ENCODE results near the gene MED8. TPM values are rescaled to one million over a fixed set of nuclear protein-coding genes. Genes with fewer than 3 reads are reported as not detected.

MED8 gene
- total and polyA plus RNA-seq, 2 of the 8 experiments (the other 6 are each of a cell fraction or from before 2014, with no cell fraction given), result 7.0 to 20.6 TPM

DNA sequence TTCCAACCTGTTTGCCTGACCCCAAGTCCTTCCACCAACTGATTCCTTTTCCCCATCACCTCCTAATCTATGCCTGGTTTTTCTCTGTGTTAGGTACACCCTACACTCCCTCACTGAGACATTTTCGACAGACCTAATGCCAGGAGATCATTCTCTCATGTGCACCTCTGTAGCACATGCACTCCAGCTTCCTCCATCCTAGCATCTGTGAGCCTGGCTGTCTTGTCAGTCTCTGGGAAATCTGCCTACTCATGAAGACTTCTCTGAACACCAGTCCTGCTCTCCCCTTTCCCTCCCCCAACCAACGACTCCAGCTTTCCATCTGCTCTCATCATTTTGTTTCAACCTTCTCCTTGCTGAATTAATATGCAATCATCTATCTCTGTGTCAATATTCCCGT lies 987 bp downstream of the MED8 start:
- H4K8ac ChIP-seq (ENCODE audit: extremely low read depth, insufficient read depth, low read length), result no peak overlapping the region; the same call in 1 of the 2 replicates
- no peaks in the 10 kb centered on the region for H3K9me3 ChIP-seq (ENCODE audit: insufficient read depth in 2 of 2, low read depth in 1 of 2, low read length in 1 of 2)
- peaks cover 7 to 20% of the 10 kb centered on the region in 2 experiments; a peak in 3 of 4 replicates for H3K79me2 ChIP-seq (ENCODE audit: control insufficient read depth in 1 of 2, insufficient read depth in 2 of 2, low read length in 2 of 2)
- no peak overlapping the region for H2AFZ ChIP-seq (ENCODE audit: low read length)
- H2BK5ac ChIP-seq (ENCODE audit: low read depth, low read length), result no peak overlapping the region
- H3K23me2 ChIP-seq (ENCODE audit: low read depth, low read length), result peaks cover 3% of the 10 kb centered on the region
- peak overlapping the region; percentile 78 to 92 for H3K4me2 ChIP-seq (ENCODE audit: insufficient read depth in 1 of 2, low read depth in 2 of 2, low read length in 2 of 2)
- H3K4me3 ChIP-seq (ENCODE audit: extremely low read depth in 1 of 4, insufficient read depth in 2 of 4, low read depth in 3 of 4, low read length in 4 of 4), result peak overlapping the region in 3 of 4 experiments; percentile 78 to 87 (median 83); a peak in 7 of 8 replicates
- H3K14ac ChIP-seq (ENCODE audit: insufficient read length), result no peak overlapping the region
- H3K27me3 ChIP-seq (replicated peaks in 1 of 4; ENCODE audit: control insufficient read depth in 3 of 4, extremely low read depth in 1 of 4, insufficient read depth in 3 of 4, low read length in 3 of 4), result no peaks in the 10 kb centered on the region
- H3K36me3 ChIP-seq (ENCODE audit: control insufficient read depth in 2 of 4, insufficient read depth in 4 of 4, low read length in 3 of 4), result peaks cover 7 to 44% (median 30%) of the 10 kb centered on the region in 4 experiments
- H3K4me1 ChIP-seq (replicated peaks in 1 of 4; ENCODE audit: control insufficient read depth in 3 of 4, insufficient read depth in 4 of 4, low read length in 3 of 4), result peaks cover 0 to 8% (median 4%) of the 10 kb centered on the region in 4 experiments; a peak in 4 of 7 replicates
- peaks cover 1 to 4% of the 10 kb centered on the region in 2 experiments for H4K20me1 ChIP-seq (replicated peaks in 1 of 2; ENCODE audit: control insufficient read depth in 1 of 2, insufficient read depth in 2 of 2, low read length in 2 of 2)
- no peak overlapping the region for H3K23ac ChIP-seq (ENCODE audit: insufficient read length)
- DNase-seq (ENCODE audit: low read depth in 1 of 2, low spot score in 2 of 2) (no peak), FAIRE-seq (no peak)
- H2BK20ac ChIP-seq (ENCODE audit: low read length), result no peak overlapping the region
- no peak overlapping the region for H2BK12ac ChIP-seq (ENCODE audit: low read depth, low read length)
- H3K79me1 ChIP-seq (ENCODE audit: low read depth, low read length), result peaks cover 2% of the 10 kb centered on the region; the same call in 1 of the 2 replicates
- CTCF ChIA-PET (ENCODE audit: partially characterized antibody), result interaction anchor here (0.6 to 1.9 kb wide), 8 partner anchors 12 to 145 kb away, joined by 3 to 6 read pairs (median 3); partner anchors contain the start of gene ELOVL1
- no peak overlapping the region for H2BK120ac ChIP-seq (replicated peaks; ENCODE audit: low read depth, low read length)
- H2BK15ac ChIP-seq (ENCODE audit: low read length), result no peak overlapping the region
- POLR2A ChIA-PET (ENCODE audit: partially characterized antibody), result interaction anchor here (0.7 to 5.2 kb wide), 13 partner anchors 8 to 170 kb away, joined by 3 to 38 read pairs (median 4); partner anchors contain the start of genes CDC20 and ELOVL1
- H4K91ac ChIP-seq (replicated peaks; ENCODE audit: insufficient read length, low read length), result no peak overlapping the region
- no peak overlapping the region for H4K5ac ChIP-seq (ENCODE audit: insufficient read length, low read depth, low read length)
- no peak overlapping the region for H3K18ac ChIP-seq (ENCODE audit: extremely low read depth, low read length)
- 78% methylated on average over 3 of the region's 3 CpGs; no CpG with 5 or more reads in 1 of the 2 experiments for WGBS, 2 experiments (ENCODE audit: extremely low coverage in 1 of 2, insufficient coverage in 1 of 2, insufficient read length in 1 of 2, insufficient replicate concordance in 2 of 2, low coverage in 1 of 2, low lambda C conversion rate in 2 of 2, missing lambda C conversion rate in 1 of 2)
- H3K56ac ChIP-seq (replicated peaks; ENCODE audit: insufficient read length, low read depth, low read length), result no peak overlapping the region
- no peak overlapping the region for H3K27ac ChIP-seq (ENCODE audit: low read depth, low read length)
- peak overlapping the region in 2 of 4 experiments; percentile 68 to 82; a peak in 3 of 7 replicates for H3K9ac ChIP-seq (replicated peaks in 1 of 4; ENCODE audit: extremely low read depth in 1 of 4, low read depth in 3 of 4, low read length in 3 of 4)
- H2AK5ac ChIP-seq (ENCODE audit: low read depth, low read length), result no peak overlapping the region
- H3K4ac ChIP-seq (replicated peaks; ENCODE audit: insufficient read length, low read depth, low read length), result no peak overlapping the region
- TF ChIP-seq CREB1 (IDR thresholded peaks at IDR 0.05) (no peak), USF2 (IDR thresholded peaks at IDR 0.05; ENCODE audit: low read length) (no peak), MAX (IDR thresholded peaks at IDR 0.05) (no peak), CHD2 (IDR thresholded peaks at IDR 0.05; ENCODE audit: low read length) (no peak), ASH2L (IDR thresholded peaks at IDR 0.05; ENCODE audit: low read length) (no peak), CBX8 (IDR thresholded peaks at IDR 0.05; ENCODE audit: borderline replicate concordance, low read depth, low read length) (no peak), JUN (IDR thresholded peaks at IDR 0.05; ENCODE audit: low read depth, low read length) (no peak), CEBPB (IDR thresholded peaks at IDR 0.05; ENCODE audit: low read depth, low read length) (no peak), BRCA1 (IDR thresholded peaks at IDR 0.05; ENCODE audit: low read depth, low read length) (no peak), TAF1 (IDR thresholded peaks at IDR 0.05; ENCODE audit: low read depth, low read length) (no peak), TBP (IDR thresholded peaks at IDR 0.05; ENCODE audit: low read depth, low read length) (no peak), HDAC2 (IDR thresholded peaks at IDR 0.05; ENCODE audit: borderline replicate concordance in 1 of 2, low read depth in 2 of 2, low read length in 2 of 2) (no peak)

Measured in H1 (cell line).